Hepatocyte (in vitro differentiated cells): ENCODE data around the gene SDR42E2.

Experiments
- CTCF ChIP-seq: fragments of 200-600 bp; sonication (generic); IDR thresholded peaks from 2 replicates; pipeline ENCODE4 v1.5.1; 2016; ENCODE audit warnings: antibody characterized with exemption, mild to moderate bottlenecking; ENCODE audit not compliant: poor library complexity
- EZH2 ChIP-seq: fragments of 200-600 bp; sonication (generic); IDR thresholded peaks from 2 replicates; pipeline ENCODE4 v1.6.1; 2016; ENCODE audit warnings: antibody characterized with exemption, mild to moderate bottlenecking, borderline replicate concordance
- EZH2phosphoT487 ChIP-seq: fragments of 200-600 bp; sonication (generic); IDR thresholded peaks from one replicate; pipeline ENCODE4 v1.6.1; 2018; ENCODE audit warnings: antibody characterized with exemption, mild to moderate bottlenecking, low read depth, moderate library complexity; ENCODE audit not compliant: unreplicated experiment, severe bottlenecking

GRCh38 chr16:22214889-22215288, 52.6 kb downstream of the SDR42E2 start:
- TF ChIP-seq CTCF (no peak), EZH2 (no peak), EZH2phosphoT487 (no peak)
